Activated CD8-positive, alpha-beta memory T cell treated with anti-CD3 and anti-CD28 coated beads, Interleukin-2, amount 10 ng/mL, durations not matched to agents 7 days and 5 days (primary cell): Measurements from ENCODE around the gene GPR39. TPM values are rescaled to one million over a fixed set of nuclear protein-coding genes. Genes with fewer than 3 reads are reported as not detected.

ENCODE experiments used
- ATAC-seq: fragments of 150-1000 bp; cut with Tn5 transposase; one replicate; pipeline ENCODE4 v1.10.0; 2021; ENCODE audit warnings: moderate library complexity
- CTCF ChIA-PET: fragments of 350-600 bp; sonication (Branson Sonifier 250); formaldehyde crosslinking; loops from one replicate; lab custom pipeline; 2021; ENCODE audit warnings: antibody characterized with exemption; lab: Charles Lee
- DNase-seq: peaks from one replicate; pipeline ENCODE4 v3.0.0-alpha.2; 2020
- H3K27ac Mint-ChIP-seq: one replicate; pipeline ENCODE4 v1.8.0; 2021; ENCODE audit warnings: mild to moderate bottlenecking, mixed read lengths
- H3K27me3 Mint-ChIP-seq: one replicate; pipeline ENCODE4 v1.8.0; 2021; ENCODE audit warnings: mixed read lengths
- H3K36me3 Mint-ChIP-seq: one replicate; pipeline ENCODE4 v1.8.0; 2021; ENCODE audit warnings: mild to moderate bottlenecking, mixed read lengths
- H3K4me1 Mint-ChIP-seq: one replicate; pipeline ENCODE4 v1.8.0; 2021; ENCODE audit warnings: mixed read lengths
- H3K4me3 Mint-ChIP-seq: one replicate; pipeline ENCODE4 v1.8.0; 2021; ENCODE audit warnings: mild to moderate bottlenecking, moderate library complexity, mixed read lengths
- H3K9me3 Mint-ChIP-seq: one replicate; pipeline ENCODE4 v1.8.0; 2022; ENCODE audit warnings: low read depth, mixed read lengths
- total RNA-seq, 2 experiments: library from RNA; stranded (reverse); gene quantifications; one replicate each; pipeline ENCODE4 v1.2.3, GENCODE V29; 2021

Gene GPR39
- total RNA-seq, 2 experiments from 2014 or later, result not detected

GRCh38 chr2:132599556-132599955, 183.0 kb downstream of the GPR39 start:
- CTCF ChIA-PET, result no interaction called here
- Mint-ChIP-seq H3K4me1 (no peaks in the 10 kb centered on the region), H3K27ac (no peak overlapping the region), H3K36me3 (no peaks in the 10 kb centered on the region), H3K4me3 (no peak overlapping the region), H3K27me3 (no peaks in the 10 kb centered on the region), H3K9me3 (no peaks in the 10 kb centered on the region)
- ATAC-seq (no peak), DNase-seq (no peak)

- ATAC-seq (no peak), DNase-seq (no peak)
- H3K27ac Mint-ChIP-seq, result no peak overlapping the region
- CTCF ChIA-PET, result no interaction called here
- no peaks in the 10 kb centered on the region for H3K9me3 Mint-ChIP-seq
- H3K4me3 Mint-ChIP-seq, result no peak overlapping the region
- no peaks in the 10 kb centered on the region for H3K36me3 Mint-ChIP-seq
- H3K27me3 Mint-ChIP-seq, result no peaks in the 10 kb centered on the region
- no peaks in the 10 kb centered on the region for H3K4me1 Mint-ChIP-seq
These were observed 188.0 kb downstream of the GPR39 start for GRCh38 chr2:132604561-132604960.

- Mint-ChIP-seq H3K27ac (no peak overlapping the region), H3K4me1 (no peaks in the 10 kb centered on the region), H3K4me3 (no peak overlapping the region), H3K9me3 (no peaks in the 10 kb centered on the region), H3K27me3 (no peaks in the 10 kb centered on the region), H3K36me3 (no peaks in the 10 kb centered on the region)
- ATAC-seq (no peak), DNase-seq (no peak)
- CTCF ChIA-PET, result no interaction called here
These were observed 188.9 kb downstream of the GPR39 start for GRCh38 chr2:132605236-132606180.

GRCh38 chr2:132606649-132607048, 190.0 kb downstream of the GPR39 start:
- H3K27me3 Mint-ChIP-seq, result no peaks in the 10 kb centered on the region
- H3K27ac Mint-ChIP-seq, result no peak overlapping the region
- DNase-seq (no peak), ATAC-seq (no peak)
- CTCF ChIA-PET, result no interaction called here
- no peaks in the 10 kb centered on the region for H3K4me1 Mint-ChIP-seq
- no peak overlapping the region for H3K4me3 Mint-ChIP-seq
- no peaks in the 10 kb centered on the region for H3K36me3 Mint-ChIP-seq
- no peaks in the 10 kb centered on the region for H3K9me3 Mint-ChIP-seq

- H3K36me3 Mint-ChIP-seq, result no peaks in the 10 kb centered on the region
- H3K4me3 Mint-ChIP-seq, result no peak overlapping the region
- CTCF ChIA-PET, result no interaction called here
These were observed 191.0 kb downstream of the GPR39 start for GRCh38 chr2:132607426-132608090.

GRCh38 chr2:132608311-132608710, 191.7 kb downstream of the GPR39 start:
- CTCF ChIA-PET, result no interaction called here
- no peak for DNase-seq
- H3K4me3 Mint-ChIP-seq, result no peak overlapping the region
- no peak for ATAC-seq
- H3K27ac Mint-ChIP-seq, result no peak overlapping the region
- no peaks in the 10 kb centered on the region for H3K36me3 Mint-ChIP-seq
- no peaks in the 10 kb centered on the region for H3K4me1 Mint-ChIP-seq
- no peaks in the 10 kb centered on the region for H3K9me3 Mint-ChIP-seq
- H3K27me3 Mint-ChIP-seq, result no peaks in the 10 kb centered on the region

More at GRCh38 chr2:132607426-132608090, 191.0 kb downstream of the GPR39 start:
- no peak overlapping the region for H3K27ac Mint-ChIP-seq
- DNase-seq, result no peak
- H3K27me3 Mint-ChIP-seq, result no peaks in the 10 kb centered on the region
- no peaks in the 10 kb centered on the region for H3K4me1 Mint-ChIP-seq
- H3K9me3 Mint-ChIP-seq, result no peaks in the 10 kb centered on the region
- ATAC-seq, result no peak

GRCh38 chr2:132609101-132609890, 192.7 kb downstream of the GPR39 start:
- ATAC-seq (no peak), DNase-seq (no peak)
- Mint-ChIP-seq H3K36me3 (no peaks in the 10 kb centered on the region), H3K4me1 (no peaks in the 10 kb centered on the region), H3K9me3 (no peaks in the 10 kb centered on the region), H3K4me3 (no peak overlapping the region), H3K27ac (no peak overlapping the region), H3K27me3 (no peaks in the 10 kb centered on the region)
- CTCF ChIA-PET, result no interaction called here

- H3K4me3 Mint-ChIP-seq, result no peak overlapping the region
- CTCF ChIA-PET, result no interaction called here
- no peak for ATAC-seq
- no peak for DNase-seq
- H3K4me1 Mint-ChIP-seq, result no peaks in the 10 kb centered on the region
- H3K9me3 Mint-ChIP-seq, result no peaks in the 10 kb centered on the region
- no peaks in the 10 kb centered on the region for H3K27me3 Mint-ChIP-seq
- H3K36me3 Mint-ChIP-seq, result no peaks in the 10 kb centered on the region
- H3K27ac Mint-ChIP-seq, result no peak overlapping the region
These were observed 195.1 kb downstream of the GPR39 start for GRCh38 chr2:132611719-132612118.

GRCh38 chr2:132615329-132616085, 198.9 kb downstream of the GPR39 start:
- CTCF ChIA-PET, result no interaction called here

GRCh38 chr2:132617989-132618388, 201.4 kb downstream of the GPR39 start:
- DNase-seq (no peak), ATAC-seq (no peak)
- CTCF ChIA-PET, result no interaction called here
- Mint-ChIP-seq H3K27ac (no peak overlapping the region), H3K9me3 (no peaks in the 10 kb centered on the region), H3K4me1 (no peaks in the 10 kb centered on the region), H3K27me3 (no peaks in the 10 kb centered on the region), H3K4me3 (no peak overlapping the region), H3K36me3 (no peaks in the 10 kb centered on the region)

More at GRCh38 chr2:132615329-132616085, 198.9 kb downstream of the GPR39 start:
- Mint-ChIP-seq H3K4me3 (no peak overlapping the region), H3K36me3 (no peaks in the 10 kb centered on the region), H3K9me3 (no peaks in the 10 kb centered on the region), H3K4me1 (no peaks in the 10 kb centered on the region), H3K27me3 (no peaks in the 10 kb centered on the region), H3K27ac (no peak overlapping the region)
- no peak for ATAC-seq
- DNase-seq, result no peak

- Mint-ChIP-seq H3K27ac (no peak overlapping the region), H3K9me3 (no peaks in the 10 kb centered on the region), H3K27me3 (no peaks in the 10 kb centered on the region), H3K4me1 (no peaks in the 10 kb centered on the region), H3K36me3 (no peaks in the 10 kb centered on the region), H3K4me3 (no peak overlapping the region)
- CTCF ChIA-PET, result no interaction called here
- ATAC-seq, result no peak
- no peak for DNase-seq
These were observed 202.1 kb downstream of the GPR39 start for GRCh38 chr2:132618734-132619133.

GRCh38 chr2:132620115-132620514, 203.5 kb downstream of the GPR39 start:
- H3K4me3 Mint-ChIP-seq, result no peak overlapping the region
- ATAC-seq, result no peak
- H3K36me3 Mint-ChIP-seq, result no peaks in the 10 kb centered on the region
- CTCF ChIA-PET, result no interaction called here
- H3K27ac Mint-ChIP-seq, result no peak overlapping the region
- no peaks in the 10 kb centered on the region for H3K27me3 Mint-ChIP-seq
- H3K4me1 Mint-ChIP-seq, result no peaks in the 10 kb centered on the region
- DNase-seq, result no peak
- peaks cover 2% of the 10 kb centered on the region for H3K9me3 Mint-ChIP-seq
